Ammon's horn (tissue), 1 donor: ENCODE measurements around the gene MS4A3.
"Not testable (repeated sequence)": the region's sequence is repeated elsewhere in the genome, so short reads cannot be mapped to it uniquely, and the experiment has no call there.

Source experiments
- DNase-seq: peaks from one replicate; pipeline ENCODE4 v3.0.0-alpha.2; 2016; ENCODE audit warnings: low spot score

Gene MS4A3

DNA sequence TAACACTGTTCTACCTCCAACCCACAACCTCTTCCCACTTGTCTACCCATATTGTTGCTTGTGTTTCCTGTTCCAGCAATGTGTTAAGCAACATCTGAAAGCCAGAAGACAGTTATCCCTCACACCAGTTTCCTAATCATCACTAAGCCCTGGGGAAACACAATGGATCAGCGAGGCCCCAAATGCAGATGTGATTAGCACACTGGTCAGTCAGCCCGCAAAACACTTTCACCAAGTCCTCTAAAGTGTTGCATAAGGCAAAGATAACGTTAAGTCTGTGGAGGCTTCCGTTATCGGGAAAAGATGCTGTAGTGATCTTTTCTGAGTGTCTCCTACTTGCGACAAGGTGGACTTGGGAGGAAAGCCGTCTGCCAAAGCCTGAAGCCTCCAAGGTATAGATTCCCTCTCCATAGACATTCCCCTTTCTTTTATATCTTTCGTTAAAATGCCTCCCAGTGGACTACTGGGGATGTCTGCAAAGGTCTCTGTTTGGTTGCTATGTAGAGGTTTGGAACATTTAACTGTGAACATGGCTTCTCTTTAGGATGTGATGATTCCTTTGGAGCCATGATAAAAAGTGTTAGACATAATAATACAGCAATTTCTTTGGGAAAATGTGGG is at the start of gene MS4A3:
TSS of gene MS4A3 (plus strand) at position 317 of the 621 bp plus-strand sequence. CDS start 4,496 bp downstream, outside the sequence.
- no peak for DNase-seq

DNA sequence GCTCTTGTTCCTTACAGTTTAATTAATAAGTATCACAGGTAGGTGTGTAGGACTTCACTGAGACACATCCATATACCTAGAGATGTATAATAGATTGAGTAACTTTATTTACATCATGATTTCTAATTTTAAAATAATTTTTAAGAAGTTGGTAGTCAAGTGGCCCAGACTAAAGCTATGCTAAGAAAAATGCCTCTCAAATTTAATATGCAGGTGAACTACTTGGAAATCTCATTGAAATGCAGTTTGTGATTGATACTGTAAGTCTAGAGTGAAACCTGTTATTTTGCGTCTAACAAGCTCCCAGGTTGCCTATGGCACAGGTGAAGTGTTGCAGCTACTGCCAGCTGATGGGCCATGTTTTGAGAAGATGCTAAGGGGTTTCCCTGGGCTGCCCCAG is 39.6 kb upstream of the MS4A3 start, which contains the start of gene OOSP4B:
TSS of gene OOSP4B (plus strand) at position 301 of the 400 bp plus-strand sequence.
- DNase-seq = no peak

DNA sequence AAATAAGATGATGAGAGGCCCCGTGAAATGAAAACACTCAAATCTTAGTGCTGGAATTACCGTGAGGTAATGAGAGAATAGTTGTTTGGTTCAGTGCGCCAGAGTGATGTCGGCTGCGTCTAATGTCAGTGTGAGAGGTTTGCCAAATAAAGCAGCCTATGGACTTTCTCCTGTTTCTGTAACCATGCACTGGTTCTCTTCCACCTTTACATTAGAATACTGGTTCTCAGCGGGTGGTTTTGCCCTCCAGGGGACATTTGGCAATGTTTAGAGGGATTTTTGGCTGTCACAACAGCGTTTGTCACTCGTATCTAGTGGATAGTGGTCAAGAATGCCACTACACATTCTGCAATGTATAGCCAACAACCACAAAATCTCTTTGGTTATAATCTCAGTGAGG is 38.4 kb upstream of the MS4A3 start:
- no peak for DNase-seq

GRCh38 chr11:60020376-60020775 is 36.1 kb upstream of the MS4A3 start:
- not testable (repeated sequence) for DNase-seq

GRCh38 chr11:60029015-60029632 is 27.3 kb upstream of the MS4A3 start:
- DNase-seq = no peak

- DNase-seq = no peak
Measured at GRCh38 chr11:60040109-60040508, 16.4 kb upstream of the MS4A3 start, which contains the start of gene OOSP2. TSS of gene OOSP2 (plus strand) at chr11:60040409. CDS start at chr11:60040460, 51 bp downstream.

DNA sequence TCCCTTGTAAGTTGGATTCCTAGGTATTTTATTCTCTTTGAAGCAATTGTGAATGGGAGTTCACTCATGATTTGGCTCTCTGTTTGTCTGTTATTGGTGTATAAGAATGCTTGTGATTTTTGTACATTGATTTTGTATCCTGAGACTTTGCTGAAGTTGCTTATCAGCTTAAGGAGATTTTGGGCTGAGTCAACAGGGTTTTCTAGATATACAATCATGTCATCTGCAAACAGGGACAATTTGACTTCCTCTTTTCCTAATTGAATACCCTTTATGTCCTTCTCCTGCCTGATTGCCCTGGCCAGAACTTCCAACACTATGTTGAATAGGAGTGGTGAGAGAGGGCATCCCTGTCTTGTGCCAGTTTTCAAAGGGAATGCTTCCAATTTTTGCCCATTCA is 6.0 kb upstream of the MS4A3 start:
- not testable (repeated sequence) for DNase-seq

DNA sequence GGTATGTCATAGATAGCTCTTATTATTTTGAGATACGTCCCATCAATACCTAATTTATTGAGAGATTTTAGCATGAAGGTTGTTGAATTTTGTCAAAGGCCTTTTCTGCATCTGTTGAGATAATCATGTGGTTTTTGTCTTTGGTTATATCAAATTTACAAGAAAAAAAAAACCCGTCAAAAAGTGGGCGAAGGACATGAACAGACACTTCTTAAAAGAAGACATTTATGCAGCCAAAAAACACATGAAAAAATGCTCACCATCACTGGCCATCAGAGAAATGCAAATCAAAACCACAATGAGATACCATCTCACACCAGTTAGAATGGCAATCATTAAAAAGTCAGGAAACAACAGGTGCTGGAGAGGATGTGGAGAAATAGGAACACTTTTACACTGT is 5.6 kb upstream of the MS4A3 start:
- DNase-seq = not testable (repeated sequence)

GRCh38 chr11:60059052-60059451 is 2.6 kb downstream of the MS4A3 start:
- DNase-seq = no peak

- DNase-seq = no peak
Measured at GRCh38 chr11:60059521-60060240, 3.2 kb downstream of the MS4A3 start.

DNA sequence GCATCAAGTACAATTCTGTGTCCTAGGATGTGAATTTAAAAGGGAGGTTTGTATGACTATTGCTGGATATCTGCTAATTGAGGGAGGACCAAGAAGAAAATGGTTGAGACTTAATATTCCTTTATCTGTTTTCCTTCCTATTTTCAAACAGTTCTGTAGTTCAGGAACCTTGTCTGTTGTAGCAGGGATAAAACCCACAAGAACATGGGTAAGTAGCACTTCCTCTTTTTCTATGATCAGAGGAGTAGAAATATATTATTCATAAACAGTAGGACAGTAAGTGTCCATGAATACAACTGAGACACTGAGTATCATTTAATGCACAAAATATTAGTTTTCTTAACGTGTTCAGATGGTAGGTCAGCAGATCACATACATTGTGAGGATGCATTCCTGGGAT is 7.6 kb downstream of the MS4A3 start:
- no peak for DNase-seq

- no peak for DNase-seq
Measured at GRCh38 chr11:60065801-60066200, 9.3 kb downstream of the MS4A3 start.

GRCh38 chr11:60069450-60069849 is 13.0 kb downstream of the MS4A3 start:
- DNase-seq = no peak

- not testable (repeated sequence) for DNase-seq
Measured at GRCh38 chr11:60071644-60072043, 15.2 kb downstream of the MS4A3 start.

DNA sequence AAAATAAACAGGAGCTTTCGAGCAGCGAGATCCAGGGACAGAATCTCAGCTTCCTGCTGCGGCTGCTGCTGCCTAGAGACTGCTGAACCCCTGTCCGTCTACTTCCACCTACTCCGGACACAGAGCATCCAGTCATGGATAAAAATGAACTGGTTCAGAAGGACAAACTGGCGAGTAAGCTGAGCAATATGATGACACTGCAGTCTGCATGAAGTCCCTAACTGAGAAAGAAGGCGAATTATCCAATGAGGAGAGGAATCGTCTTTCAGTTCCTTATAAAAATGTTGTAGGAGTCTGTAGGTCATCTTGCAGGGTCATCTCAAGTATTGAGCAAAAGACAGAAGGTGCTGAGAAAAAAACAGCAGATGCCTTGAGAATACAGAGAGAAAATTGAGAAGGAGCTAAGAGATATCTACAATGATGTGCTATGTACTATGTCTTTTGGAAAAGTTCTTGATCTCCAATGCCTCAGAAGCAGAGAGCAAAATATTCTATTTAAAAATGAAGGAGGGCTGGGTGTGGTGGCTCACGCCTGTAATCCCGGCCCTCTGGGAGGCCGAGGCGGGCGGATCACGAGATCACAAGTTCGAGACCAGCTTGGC is 20.9 kb downstream of the MS4A3 start:
- no peak for DNase-seq

DNA sequence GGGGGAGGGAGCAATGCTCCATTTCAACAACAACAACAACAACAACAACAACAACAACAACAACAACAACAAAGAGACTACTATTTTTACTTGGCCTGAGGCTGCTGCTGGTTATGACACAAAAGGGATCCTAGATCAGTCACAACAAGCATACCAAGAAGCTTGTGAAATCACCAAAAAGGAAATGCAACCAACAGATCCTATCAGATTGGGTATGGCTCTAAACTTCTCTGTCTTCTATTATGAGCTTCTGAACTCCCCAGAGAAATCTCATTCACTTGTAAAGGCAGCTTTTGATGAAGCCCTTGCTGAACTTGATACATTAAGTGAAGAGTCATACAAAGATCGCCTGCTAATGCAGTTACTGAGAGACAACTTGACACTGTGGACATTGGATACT is 21.5 kb downstream of the MS4A3 start:
- no peak for DNase-seq

DNA sequence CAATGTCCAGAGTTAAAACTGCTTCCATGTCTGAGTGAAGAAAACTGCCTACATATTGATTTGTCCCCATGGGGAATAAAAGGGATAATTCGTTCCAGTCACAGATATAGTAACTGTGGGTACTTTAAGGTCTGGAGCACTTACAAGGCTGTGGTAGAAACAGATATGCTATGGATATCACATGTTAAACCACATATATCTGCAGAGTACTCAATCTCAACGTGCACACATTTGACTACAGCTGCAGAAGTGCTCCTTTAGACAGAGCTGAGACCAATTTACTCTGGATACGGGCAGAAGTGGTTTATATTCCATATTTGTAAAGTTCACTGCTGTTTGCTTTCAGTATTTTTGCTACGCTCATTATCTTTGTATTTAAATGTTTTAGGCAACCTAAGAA is 22.3 kb downstream of the MS4A3 start:
- DNase-seq = no peak

- no peak for DNase-seq
Measured at GRCh38 chr11:60080535-60080934, 24.1 kb downstream of the MS4A3 start.

DNA sequence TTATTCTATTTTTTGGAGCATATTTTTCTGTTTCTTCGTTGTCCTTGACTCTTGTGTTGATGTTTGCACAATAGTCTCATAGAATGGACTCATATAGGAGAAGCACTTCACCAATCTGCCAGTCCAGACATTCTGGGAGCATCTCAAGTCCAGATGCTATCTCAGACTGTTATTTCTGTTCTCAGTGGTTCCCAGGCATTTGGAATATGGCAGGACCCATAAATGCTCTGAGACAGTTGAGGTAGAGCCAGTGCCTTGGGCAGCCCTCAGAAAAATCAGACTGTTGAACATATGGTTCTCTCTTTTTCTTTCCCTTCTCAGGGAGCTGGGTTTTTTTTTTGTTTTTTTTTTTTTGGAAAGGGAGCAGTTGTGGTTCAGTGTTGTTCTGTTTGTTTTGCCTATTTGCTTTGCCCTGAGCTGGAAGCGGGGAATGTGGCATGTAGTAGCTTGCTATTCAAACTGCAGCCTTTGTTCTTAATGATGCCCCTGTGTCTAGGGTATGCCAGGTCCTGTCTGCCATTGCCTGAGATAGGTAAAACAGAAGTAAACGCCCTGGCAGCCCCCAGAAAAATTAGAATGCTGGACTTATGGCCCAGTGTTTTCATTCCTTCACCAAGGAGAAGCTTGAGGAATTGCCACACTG is 28.3 kb downstream of the MS4A3 start:
- DNase-seq = no peak

DNA sequence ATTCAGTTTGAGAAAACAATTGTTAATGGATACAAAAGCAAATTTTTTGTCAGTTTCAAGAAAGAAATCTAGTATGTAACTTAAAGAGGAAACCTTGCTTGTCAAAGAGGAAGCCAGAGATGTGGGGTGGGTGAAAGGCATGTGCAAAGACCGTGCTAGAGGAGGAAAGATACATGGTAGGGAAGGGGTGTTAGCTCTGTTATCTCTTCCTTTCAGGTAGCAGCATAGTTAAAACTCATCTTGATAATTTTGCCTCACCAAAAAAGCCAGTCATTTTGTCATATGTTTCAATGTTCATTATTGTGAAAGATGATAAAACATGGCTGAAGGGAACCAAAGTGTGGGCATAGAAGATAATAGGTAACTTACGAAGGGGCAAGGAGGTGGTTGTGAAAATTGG is 29.4 kb downstream of the MS4A3 start:
- DNase-seq = no peak

DNA sequence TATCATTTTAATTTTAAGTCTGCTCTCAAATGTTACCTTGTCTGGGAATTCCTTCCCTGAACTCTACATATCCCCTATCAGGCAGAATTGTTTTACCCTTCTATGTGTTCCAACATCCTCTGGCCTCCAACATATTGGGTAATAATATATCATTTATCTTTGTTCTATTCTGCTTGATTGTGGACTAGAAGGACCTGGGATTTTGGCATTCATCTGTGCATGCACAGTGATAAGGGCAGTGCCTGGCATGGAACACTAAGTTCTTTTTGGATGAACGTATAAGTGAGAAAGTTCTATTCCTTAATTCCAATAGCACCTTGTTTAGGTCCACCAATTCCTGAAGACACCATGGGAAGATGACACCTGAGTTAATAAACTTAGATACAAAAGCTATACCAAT is 30.8 kb downstream of the MS4A3 start:
- no peak for DNase-seq

DNA sequence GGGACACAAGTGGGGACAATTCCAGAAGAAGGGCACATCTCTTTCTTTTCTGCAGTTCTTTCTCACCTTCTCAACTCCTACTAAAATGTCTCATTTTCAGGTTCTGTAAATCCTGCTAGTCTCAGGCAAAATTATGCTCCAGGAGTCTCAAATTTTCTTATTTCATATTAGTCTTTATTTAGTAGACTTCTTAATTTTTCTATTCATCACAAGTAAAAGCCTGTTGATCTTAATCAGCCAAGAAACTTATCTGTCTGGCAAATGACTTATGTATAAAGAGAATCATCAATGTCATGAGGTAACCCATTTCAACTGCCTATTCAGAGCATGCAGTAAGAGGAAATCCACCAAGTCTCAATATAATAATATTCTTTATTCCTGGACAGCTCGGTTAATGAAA is 31.9 kb downstream of the MS4A3 start, which contains the start of gene MS4A2:
TSS of gene MS4A2 (plus strand) at position 301 of the 400 bp plus-strand sequence. CDS start 102 bp downstream, outside the sequence.
- DNase-seq = no peak
